ENCODE measurements around the gene NEK9.
"Not testable (repeated sequence)": the region's sequence is repeated elsewhere in the genome, so short reads cannot be mapped to it uniquely, and the experiment has no call there.

The NEK9 gene

DNA sequence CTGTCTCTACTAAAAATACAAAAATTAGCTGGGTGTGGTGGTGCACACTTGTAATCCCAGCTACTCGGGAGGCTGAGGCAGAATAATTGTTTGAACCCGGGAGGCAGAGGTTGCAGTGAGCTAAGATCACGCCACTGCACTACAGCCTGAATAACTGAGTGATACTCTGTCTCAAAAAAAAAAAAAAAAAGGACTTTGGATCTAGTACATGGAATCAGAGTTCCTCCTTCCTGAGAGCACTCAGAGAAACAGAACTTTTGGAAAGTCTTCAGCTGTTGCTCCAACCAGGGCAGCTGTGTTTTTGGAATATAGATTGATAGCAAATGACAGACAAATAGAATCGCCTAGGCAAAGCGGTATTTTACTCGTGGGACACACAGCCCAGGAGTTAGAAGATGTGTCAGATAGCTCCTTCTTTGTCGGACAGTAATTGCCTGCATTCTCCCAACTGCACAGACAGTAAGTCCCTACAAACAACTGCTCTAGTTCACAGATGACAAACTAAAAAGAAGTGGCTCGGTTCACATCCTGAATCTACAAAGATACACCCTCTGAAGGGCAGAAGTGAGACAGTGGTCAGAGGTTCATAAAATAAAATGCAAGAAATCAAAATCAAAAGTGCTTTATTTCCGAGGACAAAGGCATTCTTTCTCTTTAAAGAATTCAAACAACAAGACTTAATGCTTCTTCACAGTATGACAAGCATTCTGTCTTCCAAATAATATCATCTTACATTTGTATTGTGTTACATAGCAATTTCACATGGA is 17.1 kb upstream of the NEK9 start:
- DNase-seq (ENCODE audit: low read depth) = no peak

DNA sequence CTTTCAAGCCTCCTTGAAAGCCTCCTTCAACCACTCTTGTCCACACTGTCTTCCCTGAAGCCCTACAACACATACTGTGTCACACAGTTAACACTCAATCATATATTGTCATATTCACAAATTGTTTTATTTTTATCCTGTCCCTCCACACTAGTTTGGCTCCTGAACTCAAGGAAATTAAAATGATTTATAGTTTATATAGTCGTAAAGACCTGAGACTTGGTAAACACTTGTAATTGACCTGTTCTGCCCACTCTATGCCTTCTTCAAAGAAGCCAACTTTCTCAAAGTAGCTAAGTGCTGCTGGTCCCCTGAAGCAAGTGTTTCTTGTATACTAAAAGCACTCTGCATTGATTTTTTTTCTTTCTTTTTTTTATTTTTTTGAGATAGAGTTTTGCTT is 15.6 kb upstream of the NEK9 start:
- no peak for DNase-seq (ENCODE audit: low read depth)

DNA sequence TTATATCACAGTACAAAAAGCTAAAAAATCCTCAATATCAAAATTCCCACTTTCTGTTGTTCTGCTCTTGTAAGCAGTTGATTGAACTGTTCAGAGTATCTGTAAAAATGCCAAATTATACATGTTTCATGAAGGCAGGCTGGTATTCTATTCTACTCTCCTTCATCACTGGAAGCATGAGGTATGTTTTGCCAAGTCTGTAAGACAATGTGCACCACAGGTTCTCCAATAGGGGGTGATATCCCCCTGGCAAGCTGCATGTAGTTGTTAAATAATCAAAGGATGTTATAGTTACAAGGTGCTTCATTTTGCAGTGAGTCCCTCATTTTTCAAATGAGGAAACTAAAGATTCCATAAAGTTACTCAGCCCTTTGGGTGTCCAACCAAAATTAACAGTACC is 15.1 kb upstream of the NEK9 start:
- no peak for DNase-seq (ENCODE audit: low read depth)

GRCh38 chr14:75141062-75141461 is 14.2 kb upstream of the NEK9 start:
- DNase-seq (ENCODE audit: low read depth) = no peak

- no peak for DNase-seq (ENCODE audit: low read depth)
Measured at GRCh38 chr14:75140620-75141019, 13.8 kb upstream of the NEK9 start.

DNA sequence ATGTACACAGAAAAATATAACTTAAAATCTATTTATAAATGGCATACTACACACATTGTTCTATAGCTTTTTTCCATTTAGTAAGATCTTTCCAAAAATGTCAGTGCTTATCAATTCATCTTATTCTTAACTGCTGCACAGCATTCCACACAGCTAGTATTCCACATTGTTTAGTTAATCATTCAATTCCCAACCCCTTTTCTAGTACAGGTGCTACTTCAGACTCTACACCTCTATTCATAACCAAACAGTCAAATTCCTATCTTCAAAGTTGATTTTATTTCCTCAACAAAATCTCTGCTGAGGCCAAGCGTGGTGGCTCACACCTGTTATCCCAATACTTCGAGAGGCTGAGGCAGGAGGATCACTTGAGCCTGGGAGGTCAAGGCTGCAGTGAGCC is 12.3 kb upstream of the NEK9 start:
- no peak for DNase-seq (ENCODE audit: low read depth)

- DNase-seq (ENCODE audit: low read depth) = no peak
Measured at GRCh38 chr14:75138492-75138891, 11.6 kb upstream of the NEK9 start.

GRCh38 chr14:75134644-75135043 is 7.8 kb upstream of the NEK9 start:
- no peak for DNase-seq (ENCODE audit: low read depth)

DNA sequence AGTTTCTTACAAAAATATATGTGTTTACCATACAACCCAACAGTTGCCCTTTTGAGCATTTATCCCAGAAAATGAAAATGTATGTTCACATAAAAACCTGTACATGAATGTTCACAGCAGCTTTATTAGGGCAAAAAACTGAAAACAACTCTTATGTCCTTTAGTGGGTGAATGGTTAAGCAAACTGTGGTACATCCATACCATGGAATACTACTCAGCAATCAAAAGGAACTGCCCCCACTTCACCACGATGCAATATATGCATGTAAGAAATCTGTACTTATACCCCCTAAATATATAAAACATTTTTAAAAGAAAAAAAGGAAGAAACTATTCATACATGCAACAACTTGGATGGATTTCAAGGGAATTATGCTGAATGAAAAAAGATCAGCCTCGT is 6.7 kb upstream of the NEK9 start:
- no peak for DNase-seq (ENCODE audit: low read depth)

DNA sequence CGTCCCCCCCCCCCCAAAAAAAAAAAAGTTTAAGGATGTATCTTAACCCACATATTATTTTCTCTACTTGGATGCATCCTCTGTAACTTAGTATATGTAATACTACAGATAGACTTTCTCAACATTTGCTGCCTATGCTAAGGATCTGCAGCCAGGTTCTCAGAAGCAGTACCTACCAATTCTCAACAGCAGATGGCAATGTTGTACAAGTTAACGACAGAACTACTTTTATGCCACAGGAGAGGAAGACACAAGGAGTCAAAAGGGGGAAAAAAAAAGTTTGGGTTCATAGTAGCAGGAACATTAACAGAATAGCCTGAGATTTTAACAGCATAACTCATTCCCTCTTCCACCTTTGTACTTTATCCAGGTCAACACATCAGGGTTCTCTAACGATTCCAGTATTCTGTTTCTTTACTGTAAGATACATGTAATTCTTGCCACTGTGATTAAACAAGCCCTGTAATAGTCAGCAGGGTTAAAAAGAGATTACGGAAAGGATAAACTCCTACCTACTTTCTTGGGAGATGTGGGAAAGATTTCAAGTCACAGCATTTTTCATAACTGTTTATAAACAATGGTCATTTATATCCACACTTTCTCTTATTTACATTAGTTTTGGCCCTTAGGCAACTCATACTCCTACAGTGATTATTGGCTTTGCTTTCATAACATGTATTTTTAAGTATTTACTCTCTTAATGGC is 5.7 kb upstream of the NEK9 start:
- no peak for DNase-seq (ENCODE audit: low read depth)

DNA sequence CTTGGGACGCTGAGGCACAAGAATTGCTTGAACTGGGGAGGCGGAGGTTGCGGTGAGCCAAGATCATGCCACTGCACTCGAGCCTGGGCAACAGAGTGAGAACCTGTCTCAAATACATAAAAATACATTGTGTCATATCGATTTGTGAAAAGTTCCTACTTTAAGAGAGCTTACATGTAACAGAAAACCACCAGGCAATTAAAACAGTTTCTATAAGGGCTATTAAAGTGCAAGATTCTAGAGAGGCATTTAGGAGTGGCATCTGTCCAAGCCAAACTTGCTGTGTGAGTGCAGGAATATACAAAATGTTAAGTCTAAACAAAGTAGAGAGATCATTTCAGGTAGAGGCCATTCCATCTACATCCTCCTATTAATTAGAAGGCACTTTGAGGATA is 1.7 kb upstream of the NEK9 start:
- no peak for DNase-seq (ENCODE audit: low read depth)

DNA sequence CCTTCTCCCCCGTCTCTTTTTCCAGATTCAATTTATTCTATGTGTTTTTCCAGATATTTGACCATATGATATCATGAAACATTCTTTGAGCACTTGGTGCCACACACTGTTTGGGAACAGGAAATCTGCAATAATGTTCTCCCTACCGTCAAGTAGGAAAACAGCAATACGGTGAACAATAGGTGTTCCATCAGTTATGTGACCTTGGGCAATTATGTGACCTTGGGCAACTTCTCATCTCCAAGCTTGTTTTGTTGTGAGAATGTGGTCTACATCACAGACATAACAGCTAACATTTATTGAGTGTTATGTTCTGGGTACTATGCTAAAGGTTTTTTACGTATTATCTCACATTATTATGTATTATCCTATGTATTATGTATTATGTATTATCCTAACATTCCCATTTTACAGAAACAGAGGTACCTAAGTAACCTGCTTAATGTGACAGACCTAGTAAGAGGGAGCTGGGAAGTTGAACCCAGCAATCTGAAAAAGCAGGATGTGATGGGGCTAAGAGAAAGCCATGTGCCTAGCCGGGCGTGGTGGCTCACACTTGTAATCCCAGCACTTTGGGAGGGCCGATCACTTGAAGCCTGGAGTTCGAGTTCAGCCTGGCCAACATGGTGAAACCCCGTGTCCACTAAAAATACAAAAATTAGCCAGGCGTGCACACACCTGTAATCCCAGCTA is 1.2 kb upstream of the NEK9 start:
- no peak for DNase-seq (ENCODE audit: low read depth)

DNA sequence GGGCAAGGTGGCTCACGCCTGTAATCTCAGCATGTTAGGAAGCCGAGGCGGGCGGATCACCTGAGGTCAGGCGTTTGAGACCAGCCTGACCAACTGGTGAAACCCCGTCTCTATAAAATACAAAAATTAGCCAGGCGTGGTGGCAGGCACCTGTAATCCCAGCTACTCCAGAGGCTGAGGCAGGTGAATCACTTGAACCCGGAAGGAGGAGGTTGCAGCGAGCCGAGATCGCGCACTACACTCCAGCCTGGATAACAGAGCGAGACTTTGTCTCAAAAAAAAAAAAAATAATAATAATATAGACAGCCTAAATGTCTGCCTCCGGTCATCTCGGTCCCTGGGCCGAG is 599 bp upstream of the NEK9 start:
- not testable (repeated sequence) for DNase-seq (ENCODE audit: low read depth)

DNA sequence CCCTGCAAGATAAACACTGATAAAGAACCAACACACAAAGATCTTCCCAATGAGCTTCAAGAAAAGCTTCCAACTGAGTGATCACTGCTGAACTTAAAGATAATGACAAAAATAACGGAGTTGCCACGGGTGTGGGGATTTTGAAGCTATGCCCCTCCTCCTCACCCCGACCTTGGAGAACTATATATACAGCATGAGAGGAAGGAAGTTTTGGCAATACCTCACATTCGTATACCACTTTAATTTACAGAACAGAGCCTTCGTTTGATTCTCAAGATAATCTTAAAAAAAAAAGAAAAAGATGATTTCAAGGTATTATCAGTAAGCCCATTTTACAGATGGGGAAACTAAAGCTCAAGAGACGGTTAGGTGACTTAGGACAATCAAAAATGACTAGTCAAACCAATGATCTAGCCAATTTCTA is 715 bp downstream of the NEK9 start:
- DNase-seq (ENCODE audit: low read depth) = no peak

- no peak for DNase-seq (ENCODE audit: low read depth)
Measured at GRCh38 chr14:75125617-75126016, 1.2 kb downstream of the NEK9 start.

DNA sequence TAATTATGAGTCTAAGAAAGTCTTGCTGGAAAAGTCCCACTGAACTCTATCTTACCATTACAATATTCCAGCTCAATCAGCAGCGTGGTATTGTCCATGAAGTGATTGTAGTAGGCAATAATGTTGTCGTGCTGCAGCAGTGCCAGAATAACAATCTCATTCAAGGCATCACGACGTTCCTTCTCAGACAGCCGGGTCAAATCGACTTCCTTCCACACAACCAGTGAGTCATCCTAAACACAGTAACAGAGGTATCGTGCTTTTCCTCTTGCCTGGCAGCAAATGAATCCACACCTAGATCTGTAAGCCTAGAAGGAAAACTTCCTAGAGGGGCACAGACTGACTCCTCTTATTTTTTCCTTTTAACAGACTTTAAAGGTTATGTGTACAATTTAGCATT is 2.9 kb downstream of the NEK9 start:
- no peak for DNase-seq (ENCODE audit: low read depth)

DNA sequence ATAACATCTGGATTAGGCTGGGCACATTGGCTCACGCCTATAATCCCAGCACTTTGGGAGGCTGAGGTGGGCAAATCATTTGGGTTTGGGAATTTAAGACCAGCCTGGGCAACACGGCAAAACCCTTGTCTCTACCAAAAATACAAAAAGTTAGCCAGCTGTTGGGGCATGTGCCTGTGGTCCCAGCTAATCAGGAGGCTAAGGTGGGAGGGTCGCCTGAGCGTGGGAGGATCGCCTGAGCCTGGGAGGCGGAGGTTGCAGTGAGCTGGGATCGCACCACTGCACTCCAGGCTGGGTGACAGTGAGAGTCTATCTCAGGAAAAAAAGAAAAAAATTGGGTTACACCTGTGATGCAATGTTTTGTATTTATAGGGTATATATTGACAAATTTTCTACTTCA is 5.3 kb downstream of the NEK9 start:
- no peak for DNase-seq (ENCODE audit: low read depth)

DNA sequence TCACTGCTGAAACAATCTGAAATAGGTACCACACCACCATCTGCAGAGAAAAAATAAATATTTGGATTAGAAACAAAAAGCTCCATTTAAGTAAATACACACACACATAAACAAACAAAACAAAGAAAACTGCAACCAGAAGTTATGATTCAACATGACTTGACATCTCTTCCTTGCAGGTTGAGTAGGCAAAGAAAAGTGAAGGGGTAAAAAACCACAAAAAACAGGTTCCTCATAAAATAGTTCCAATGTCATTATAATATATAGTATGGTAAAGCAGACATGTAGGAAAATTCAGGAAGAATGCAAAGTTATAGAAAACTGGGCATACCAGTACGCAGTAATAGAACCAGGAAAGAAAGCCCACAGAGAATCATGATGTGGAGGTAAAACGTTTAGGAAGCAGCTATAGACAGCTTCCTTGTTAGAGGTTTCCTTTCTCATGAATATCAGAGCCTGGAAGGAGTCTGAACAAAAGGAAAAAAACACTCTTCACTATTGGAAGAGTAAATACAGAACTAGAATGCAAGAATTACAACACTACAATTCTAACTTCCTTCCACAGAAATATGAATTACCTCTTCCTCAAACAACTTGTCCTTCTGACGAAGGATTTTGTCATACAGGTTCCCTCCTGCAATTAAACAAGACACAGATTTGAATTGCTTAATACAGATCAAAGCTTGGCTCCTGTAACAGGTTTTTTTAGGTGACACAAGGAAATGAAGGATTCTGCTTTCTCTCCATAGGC is 6.1 kb downstream of the NEK9 start:
- DNase-seq (ENCODE audit: low read depth) = no peak

DNA sequence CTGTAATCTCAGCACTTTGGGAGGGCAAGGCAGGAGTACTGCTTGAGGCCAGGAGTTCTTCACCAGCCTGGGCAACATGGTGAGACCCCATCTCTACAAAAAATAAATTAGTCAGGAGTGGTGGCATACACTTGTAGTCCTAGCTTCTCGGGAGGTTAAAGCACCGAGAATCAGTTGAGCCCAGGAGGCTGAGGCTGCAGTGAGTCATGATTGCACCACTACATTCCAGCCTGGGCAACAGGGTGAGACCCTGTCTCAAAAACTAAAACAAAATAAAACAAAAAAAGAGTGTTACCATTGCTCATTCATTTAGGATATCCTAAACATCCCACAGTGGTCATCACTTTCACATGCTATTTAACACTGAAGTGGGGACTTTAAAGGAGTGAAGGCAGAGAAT is 7.8 kb downstream of the NEK9 start:
- no peak for DNase-seq (ENCODE audit: low read depth)

GRCh38 chr14:75113932-75114539 is 12.8 kb downstream of the NEK9 start:
- DNase-seq (ENCODE audit: low read depth) = no peak

DNA sequence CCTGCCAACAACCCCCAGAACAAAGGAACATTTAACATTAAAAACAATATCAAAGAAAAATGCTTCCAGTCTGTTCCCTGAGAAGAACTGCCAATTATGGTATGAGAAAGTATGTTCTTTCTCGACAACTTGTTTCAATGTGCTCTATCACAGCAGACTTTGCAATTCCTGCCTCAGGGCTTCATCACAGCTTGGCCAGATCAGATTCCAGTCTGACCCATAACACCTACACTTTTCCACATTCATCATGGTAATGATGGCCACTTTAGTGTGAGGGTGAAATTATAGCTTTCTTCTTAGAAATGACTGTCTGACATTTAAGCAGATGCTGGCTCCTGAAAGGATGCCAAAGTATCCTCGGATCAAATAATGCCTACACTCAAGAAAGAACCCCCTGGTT is 17.0 kb downstream of the NEK9 start:
- no peak for DNase-seq (ENCODE audit: low read depth)

GRCh38 chr14:75107186-75107585 is 19.7 kb downstream of the NEK9 start:
- DNase-seq (ENCODE audit: low read depth) = no peak
